ENCODE results near the gene IRF2BP2.
"Not testable (repeated sequence)": the region's sequence is repeated elsewhere in the genome, so short reads cannot be mapped to it uniquely, and the experiment has no call there.

Gene IRF2BP2

GRCh38 chr1:234602334-234603220 lies 7.4 kb downstream of the IRF2BP2 start:
- no peak for DNase-seq (ENCODE audit: extremely low read depth in 1 of 2, low read depth in 1 of 2)

- DNase-seq (ENCODE audit: extremely low read depth in 1 of 2, low read depth in 1 of 2), result no peak
These were observed 8.5 kb downstream of the IRF2BP2 start for GRCh38 chr1:234601301-234602017.

- DNase-seq (ENCODE audit: extremely low read depth in 1 of 2, low read depth in 1 of 2), result no peak
These were observed 9.3 kb downstream of the IRF2BP2 start for GRCh38 chr1:234600418-234601281.

GRCh38 chr1:234599617-234600417 lies 10.2 kb downstream of the IRF2BP2 start:
- peak; percentile 62 to 63 for DNase-seq (ENCODE audit: extremely low read depth in 1 of 2, low read depth in 1 of 2)

DNA sequence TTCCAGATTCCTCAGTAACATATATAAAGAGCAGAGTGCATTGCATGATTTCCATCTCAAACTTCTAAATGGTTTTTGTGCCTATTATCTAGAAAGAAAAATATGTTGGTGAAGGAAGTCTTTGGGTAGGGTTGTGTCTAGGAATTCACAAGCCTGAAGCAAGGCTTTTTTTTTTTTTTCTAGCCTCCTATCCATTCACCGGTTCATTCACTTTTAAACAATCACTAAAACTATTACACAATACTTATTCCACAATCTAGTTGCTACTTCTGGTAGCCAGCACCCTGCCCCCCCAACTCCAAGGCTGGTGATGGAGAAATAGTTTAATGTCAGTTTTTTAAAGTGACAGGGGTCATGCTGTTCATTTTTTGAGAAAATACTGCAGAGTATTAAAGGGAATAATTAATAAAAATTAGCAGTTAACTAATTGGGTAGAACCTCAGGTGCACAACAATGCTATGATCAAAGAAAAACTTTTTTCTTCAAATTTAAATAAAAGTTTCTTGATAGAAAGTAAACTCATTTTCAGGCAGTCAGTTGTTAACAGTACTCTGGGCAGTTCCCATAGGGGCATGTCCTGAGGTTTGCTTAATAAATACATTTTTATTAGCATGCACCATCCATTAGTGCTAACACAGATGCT lies 10.9 kb downstream of the IRF2BP2 start:
- no peak for DNase-seq (ENCODE audit: extremely low read depth in 1 of 2, low read depth in 1 of 2)

DNA sequence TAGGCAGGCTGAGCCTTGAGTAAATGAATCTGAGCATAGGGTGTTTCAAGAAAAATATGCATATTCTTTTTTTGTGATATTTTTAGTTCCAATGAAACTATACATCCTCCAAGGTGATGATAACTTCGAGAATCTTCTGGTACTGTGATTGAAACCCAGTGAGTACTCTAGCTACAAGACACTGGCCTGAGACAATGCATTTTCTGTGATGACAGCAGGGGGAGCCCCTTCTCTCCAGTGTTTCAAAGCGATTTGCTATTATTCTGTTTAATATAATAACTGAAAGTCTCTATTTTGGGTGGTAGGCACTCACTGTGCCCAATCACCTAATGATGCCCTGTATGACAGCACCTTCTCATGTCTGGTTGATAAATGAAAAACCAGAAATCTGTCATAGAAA lies 12.1 kb downstream of the IRF2BP2 start:
- no peak for DNase-seq (ENCODE audit: extremely low read depth in 1 of 2, low read depth in 1 of 2)

DNA sequence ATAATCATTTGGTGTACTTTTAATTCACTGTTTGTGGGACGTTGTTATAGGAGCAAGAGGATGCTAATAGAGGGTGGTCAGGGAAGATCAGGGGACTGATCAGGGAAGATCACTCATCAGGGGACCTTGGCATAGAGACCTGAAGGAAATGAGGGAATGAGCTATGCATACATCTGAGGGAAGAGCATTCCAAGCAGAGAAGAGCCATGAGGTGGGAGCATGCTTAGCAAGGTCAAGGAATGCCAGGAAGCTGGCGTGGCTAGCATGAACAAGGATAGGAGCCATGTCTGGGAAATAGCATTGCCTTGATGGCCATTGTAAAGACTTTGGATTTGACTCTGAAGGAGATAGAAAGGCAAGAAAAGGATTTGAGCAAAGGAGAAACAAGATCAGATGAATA lies 14.1 kb downstream of the IRF2BP2 start:
- DNase-seq (ENCODE audit: extremely low read depth in 1 of 2, low read depth in 1 of 2), result no peak

DNA sequence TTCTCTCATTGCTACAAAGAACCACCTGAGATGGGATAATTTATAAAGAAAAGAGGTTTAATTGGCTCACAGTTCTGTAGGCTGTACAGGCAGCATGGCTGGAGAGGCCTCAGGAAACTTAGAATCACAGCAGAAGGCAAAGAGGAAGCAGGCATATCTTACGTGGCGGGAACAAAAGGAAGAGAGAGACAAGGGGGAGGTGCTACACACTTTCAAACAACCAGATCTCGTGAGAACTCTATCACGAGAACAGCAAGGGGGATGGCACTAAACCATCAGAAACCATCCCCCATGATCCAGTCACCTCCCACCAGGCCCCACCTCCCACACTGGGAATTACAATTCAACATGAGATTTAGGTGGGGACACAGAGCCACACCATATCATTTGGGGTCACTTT lies 15.4 kb downstream of the IRF2BP2 start:
- not testable (repeated sequence) for DNase-seq (ENCODE audit: extremely low read depth in 1 of 2, low read depth in 1 of 2)

- no peak for DNase-seq (ENCODE audit: extremely low read depth in 1 of 2, low read depth in 1 of 2)
These were observed 16.0 kb downstream of the IRF2BP2 start for GRCh38 chr1:234593771-234594504.

DNA sequence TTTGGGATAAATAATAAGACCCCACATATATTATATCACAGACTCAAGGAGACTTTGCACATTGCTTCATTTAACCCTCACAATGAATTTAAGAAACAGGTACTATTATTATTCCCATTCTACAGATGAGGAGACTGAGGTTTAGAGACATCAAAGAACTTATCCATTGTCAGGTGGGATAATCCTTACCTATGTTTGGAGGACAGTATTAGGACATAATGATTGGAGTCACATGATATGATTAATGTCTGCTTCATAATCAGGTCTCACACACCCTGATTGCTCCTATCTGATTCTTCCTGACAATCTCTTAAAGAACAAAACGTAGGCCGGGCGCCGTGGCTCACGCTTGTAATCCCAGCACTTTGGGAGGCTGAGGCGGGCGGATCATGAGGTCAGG lies 16.9 kb downstream of the IRF2BP2 start:
- no peak for DNase-seq (ENCODE audit: extremely low read depth in 1 of 2, low read depth in 1 of 2)

- no peak for DNase-seq (ENCODE audit: extremely low read depth in 1 of 2, low read depth in 1 of 2)
These were observed 17.7 kb downstream of the IRF2BP2 start for GRCh38 chr1:234592240-234592639.

- no peak for DNase-seq (ENCODE audit: extremely low read depth in 1 of 2, low read depth in 1 of 2)
These were observed 18.8 kb downstream of the IRF2BP2 start for GRCh38 chr1:234591131-234591530.

GRCh38 chr1:234589854-234590620 lies 19.9 kb downstream of the IRF2BP2 start:
- DNase-seq (ENCODE audit: extremely low read depth in 1 of 2, low read depth in 1 of 2), result no peak

GRCh38 chr1:234589064-234589800 lies 20.7 kb downstream of the IRF2BP2 start:
- DNase-seq (ENCODE audit: extremely low read depth in 1 of 2, low read depth in 1 of 2), result no peak

DNA sequence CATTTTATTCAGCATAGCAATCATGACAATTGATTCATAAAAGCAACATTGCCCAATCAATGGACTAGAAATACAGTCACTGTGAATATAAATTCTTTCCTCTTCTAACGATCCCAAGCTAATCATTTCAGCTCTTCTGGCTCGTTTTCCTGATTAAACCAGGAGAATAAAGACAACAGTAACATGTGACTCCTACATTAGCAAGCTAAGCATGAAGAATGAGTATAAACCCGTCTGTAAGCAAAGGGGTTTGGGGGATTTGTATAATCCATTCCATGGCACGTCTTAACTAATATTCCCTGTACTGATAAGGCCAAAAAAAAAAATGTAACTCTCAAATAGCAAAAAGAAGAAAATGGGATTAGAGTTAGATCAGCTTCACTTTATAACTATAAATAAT lies 21.6 kb downstream of the IRF2BP2 start:
- no peak for DNase-seq (ENCODE audit: extremely low read depth in 1 of 2, low read depth in 1 of 2)

DNA sequence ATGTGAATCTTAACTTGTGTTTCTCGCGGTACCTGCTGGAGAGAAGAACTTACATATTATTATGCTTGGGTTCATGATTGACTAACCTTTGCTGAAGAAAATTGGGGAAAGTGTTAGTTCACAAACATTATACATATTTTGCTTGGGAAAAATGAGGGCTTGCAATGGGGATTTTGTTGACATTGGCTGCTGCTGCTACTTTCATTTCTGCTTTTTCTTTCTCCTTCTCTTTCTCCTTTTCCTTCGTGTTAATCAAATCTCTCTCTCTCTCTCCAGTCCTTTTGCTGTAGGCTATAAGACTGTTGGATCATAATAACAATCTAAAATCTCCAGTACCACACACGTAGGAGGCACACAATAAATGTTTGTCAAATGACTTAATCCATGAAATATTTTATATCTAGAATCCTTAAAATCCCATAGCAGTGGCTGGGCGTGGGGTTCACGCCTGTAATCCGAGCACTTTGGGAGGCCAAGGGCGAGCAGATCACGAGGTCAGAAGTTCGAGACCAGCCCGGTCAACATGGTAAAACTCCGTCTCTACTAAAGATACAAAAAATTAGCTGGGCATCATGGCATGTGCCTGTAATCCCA lies 23.0 kb downstream of the IRF2BP2 start:
- no peak for DNase-seq (ENCODE audit: extremely low read depth in 1 of 2, low read depth in 1 of 2)

DNA sequence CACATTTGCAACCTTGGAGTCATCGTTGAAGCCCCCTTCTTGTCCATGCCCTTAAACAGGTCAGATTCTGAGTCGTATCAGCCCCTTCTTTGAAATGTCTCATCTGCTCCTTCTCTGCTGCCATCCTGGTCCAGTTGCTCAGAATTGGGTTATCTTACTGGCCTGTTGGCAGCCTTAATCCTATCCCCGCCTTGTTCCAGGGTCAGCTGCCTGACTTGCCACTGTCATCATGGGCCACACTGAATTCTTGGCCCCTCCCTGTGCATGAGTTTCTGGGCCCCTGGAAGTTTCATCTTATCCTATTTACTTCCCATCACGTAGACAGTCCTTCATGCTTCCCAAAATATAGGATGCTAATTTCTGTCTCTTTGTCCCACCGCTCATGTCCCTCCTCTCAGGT lies 23.7 kb downstream of the IRF2BP2 start:
- no peak for DNase-seq (ENCODE audit: extremely low read depth in 1 of 2, low read depth in 1 of 2)

Data from stimulated activated CD8-positive, alpha-beta memory T cell treated with anti-CD3 and anti-CD28 coated beads, Interleukin-7, amount 100 ng/mL, for 48 hours (primary cell).